ENCODE results near the gene CALY.
A peak's percentile ranks its signal among the peaks of the same experiment; 100 is the strongest.
"Not testable (repeated sequence)": the region's sequence is repeated elsewhere in the genome, so short reads cannot be mapped to it uniquely, and the experiment has no call there.

Gene CALY

DNA sequence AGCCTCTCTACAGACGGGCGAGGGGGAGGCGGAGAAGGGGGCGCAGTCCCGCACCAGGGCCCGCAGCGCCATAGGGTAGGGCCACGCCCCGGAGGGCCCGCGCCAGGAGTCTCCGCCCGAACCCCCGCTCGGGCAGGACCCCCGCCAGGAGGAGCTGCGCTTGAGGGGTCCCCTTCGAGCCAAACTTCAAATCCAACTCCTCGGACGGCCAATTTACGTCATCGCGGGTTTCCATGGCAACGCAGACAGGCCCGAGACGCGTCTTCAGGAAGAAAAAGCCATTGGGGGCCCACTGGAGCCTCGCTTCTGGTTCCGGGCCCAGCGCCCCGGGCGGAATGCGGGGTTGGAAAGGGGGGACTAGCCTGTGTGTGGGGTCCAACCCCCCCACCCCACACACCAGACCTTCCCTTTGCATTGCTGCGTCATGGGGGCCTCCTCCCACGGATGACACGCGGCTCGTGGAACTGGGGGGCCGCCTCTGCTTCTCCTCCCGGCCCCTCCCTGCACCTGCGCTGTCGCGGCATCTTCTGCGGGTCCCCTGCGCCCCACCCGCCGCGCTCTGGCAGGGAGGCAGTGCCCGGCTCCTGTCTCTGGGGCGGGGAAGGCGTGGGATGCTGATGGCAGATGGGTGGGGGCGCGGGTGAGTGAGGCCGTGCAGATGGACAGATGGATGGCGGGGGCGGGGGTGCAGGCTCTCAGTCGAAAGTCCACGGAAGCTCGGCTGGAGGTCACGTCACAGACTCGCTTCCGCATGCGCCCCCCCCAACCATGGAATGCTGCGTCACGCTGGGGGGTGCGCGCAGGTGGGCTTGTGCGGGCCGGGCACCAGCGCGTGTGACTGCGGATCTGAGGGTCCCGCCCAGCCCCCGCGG, 1.2 kb downstream of the CALY start:
- DNase-seq (ENCODE audit: low read depth), result peak; percentile 13
- H3K4me3 ChIP-seq (ENCODE audit: low read depth, low read length), result peak overlapping the region; percentile 45

DNA sequence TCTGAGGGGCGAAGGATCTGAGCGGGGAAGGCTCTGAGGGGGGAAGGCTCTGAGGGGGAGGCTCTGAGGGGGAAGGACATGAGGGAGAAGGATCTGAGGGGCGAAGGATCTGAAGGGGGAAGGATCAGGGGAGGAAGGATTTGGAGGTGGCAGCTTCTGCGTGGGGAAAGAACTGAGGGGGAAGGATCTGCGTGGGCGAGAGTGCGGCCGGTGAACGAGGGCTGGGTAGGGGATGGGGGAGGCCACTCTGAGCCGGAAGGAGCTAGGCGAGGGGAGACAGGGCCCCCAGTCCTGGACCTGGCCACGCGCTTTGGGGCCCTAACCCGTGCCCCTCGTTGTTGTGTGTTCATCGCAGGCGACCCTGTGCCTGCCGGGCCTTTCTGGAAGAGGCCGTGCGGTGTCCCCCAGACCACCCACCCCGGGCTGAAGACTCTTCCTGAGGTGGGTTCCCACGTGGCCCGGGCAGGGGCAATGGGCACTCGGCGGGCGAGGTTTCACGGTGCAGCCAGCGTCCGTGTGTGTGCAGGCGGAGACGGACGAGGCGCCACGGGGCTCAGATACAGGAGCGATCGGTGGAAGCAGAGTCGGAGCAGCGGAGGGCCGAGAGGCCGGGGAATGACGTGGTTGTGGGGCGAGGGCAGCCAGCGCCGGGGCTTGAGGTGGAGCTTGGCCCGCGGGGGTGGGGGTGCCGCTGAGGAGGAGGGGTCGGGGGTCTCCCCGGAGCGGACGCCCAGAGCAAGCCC, 2.0 kb downstream of the CALY start:
- DNase-seq (ENCODE audit: low read depth), result no peak
- peak overlapping the region; percentile 45 for H3K4me3 ChIP-seq (ENCODE audit: low read depth, low read length)

DNA sequence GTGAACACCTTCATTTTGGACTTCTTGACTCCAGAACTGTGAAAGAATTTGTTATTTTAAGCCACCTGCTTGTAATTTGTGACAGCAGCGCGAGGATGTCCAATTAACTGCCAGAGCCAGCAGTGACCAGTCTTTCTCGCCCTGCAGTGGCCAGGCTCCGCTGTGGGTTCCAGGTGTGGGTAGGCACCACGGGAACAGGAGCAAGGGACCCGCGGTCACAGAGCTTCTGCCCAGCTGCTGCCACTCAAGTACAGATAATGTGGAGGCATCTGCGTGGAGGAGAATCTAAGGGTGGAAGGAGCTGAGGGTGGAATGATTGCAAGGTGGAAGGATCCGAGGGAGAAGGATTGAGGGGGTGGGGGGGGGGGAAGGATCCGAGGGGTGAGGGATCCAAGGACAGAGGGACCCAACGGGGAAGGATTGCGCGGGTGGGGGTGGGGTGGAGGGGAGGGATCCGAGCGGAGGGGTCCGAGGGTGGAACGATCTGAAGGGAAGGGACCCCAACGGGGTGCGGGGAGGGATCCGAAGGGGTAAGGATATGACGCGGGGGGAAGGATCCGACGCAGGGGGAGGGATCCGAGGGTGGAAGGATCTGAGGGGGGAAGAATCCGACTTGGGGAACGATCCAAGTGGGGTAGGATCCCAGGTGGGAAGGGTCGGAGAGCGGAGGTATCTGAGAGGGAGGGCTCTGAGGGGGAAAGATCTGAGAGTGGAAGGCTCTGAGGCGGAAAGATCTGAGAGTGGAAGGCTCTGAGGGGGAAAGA, 3.6 kb downstream of the CALY start:
- no peak overlapping the region for H3K4me3 ChIP-seq (ENCODE audit: low read depth, low read length)
- DNase-seq (ENCODE audit: low read depth), result no peak

DNA sequence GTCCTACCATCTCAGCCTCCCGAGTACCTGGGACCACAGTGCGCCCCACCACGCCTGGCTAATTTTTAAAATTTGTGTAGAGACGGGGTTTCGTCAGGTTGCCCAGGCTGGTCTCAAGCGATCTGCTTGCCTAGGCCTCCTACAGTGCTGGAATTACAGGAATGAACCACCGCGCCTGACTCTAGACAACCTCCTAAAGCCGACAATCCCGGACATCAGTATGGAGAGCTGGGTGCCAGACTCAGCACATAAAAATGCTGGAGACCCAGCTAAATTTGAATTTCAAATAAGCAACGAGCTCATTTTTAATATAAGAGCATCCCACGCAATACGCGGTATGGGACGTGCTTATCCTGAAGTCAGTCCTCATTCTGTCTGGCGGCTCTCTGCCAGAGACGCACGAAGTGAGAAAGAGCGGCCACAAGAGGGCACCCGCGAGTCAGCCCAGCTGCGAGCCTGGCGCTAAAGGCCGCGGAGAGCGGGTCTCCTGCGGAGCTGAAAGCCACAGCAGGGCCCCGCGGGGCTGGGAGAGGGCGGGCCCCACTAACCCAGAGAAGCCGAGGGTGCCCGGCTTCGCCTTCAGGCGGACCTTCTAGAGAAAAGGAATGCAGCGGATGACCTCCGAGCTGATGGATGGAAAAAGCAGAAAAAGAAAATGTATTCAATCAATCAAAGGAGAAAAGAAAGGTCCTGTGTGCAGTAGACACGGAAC, 7.0 kb downstream of the CALY start:
- no peak for DNase-seq (ENCODE audit: low read depth)
- peak overlapping the region; percentile 17 for H3K4me3 ChIP-seq (ENCODE audit: low read depth, low read length)

DNA sequence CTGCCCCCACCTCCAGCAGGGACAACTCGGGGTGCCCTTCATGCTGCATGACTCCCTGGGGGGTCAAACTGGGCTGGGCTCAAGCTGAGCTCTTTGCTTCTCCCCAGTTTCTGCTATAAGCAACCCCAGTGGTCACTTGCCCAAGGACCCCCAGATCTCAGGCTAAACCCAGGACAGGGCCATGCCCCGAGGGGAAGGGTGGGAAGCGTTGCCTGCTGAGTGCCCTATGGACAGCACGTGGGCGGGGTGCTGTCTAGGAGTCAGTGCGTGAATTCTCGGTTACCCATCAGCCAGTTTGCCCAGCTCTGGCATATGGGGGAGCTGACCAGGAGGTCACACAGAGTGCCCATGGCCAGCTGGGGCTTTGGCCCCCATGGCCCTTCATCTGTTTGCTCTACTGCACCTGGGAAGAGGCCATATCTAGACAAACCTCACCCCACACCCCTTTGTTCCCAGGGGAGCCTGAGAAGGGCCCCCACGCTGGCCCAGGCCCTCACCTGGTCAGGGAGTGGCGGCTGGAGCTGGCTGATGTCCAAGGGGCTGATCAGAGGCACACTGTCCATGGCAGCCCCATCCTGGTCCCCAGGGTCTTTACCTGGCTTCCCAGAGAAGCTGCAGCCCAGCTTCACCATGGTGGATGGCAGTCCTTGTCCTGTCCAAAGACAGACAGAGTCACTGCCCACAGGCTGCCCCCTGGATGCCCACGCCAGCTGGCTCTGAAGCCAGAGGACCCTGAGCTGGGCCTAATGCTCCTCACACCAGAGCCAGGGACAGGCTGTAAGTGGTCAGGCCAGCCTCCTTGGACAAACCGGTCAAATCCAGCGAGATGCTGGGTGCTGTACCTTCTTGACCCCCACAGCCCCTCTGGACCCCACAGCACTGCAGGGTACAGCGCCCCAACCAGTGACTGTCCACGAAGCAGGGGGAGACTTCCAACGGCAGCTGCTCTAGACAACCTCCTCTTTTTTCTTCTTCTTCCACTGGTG, 8.0 kb downstream of the CALY start:
- no peak for DNase-seq (ENCODE audit: low read depth)
- no peak overlapping the region for H3K4me3 ChIP-seq (ENCODE audit: low read depth, low read length)

DNA sequence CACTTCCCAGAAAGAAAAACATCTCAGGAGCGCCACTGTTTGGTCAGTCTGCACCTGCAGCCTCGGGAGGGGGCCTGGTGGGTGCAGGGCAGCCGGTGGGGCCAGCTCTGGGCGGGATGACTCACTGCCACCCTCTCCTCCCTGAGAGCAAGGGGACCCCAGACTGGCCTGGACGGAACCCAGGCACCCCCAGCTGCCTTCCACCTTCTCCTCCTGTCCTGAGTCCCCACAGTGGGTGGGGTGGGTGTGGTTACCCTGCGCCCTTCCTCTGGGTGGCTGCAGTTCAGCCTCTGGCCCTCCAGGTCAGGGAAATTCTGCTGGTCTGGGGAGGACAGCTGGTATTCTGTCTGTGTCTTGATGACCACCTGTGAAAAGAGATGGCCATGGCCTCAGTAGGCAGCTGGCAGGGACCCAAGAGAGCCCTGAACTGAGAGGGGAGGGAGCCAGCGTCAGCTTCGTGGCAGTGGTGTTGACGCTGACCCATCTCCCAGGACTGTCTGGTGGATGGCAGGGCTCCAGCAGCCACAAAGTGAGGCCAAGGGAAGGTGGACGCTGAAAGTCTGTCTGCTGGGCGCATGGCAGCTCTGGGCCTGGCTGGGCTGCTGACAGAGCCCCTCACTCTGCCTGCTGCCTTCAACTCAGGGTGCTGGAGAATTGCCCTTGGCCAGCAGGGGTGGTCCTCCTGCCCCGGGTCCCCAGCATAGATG, 8.9 kb downstream of the CALY start:
- DNase-seq (ENCODE audit: low read depth), result no peak
- H3K4me3 ChIP-seq (ENCODE audit: low read depth, low read length), result no peak overlapping the region

DNA sequence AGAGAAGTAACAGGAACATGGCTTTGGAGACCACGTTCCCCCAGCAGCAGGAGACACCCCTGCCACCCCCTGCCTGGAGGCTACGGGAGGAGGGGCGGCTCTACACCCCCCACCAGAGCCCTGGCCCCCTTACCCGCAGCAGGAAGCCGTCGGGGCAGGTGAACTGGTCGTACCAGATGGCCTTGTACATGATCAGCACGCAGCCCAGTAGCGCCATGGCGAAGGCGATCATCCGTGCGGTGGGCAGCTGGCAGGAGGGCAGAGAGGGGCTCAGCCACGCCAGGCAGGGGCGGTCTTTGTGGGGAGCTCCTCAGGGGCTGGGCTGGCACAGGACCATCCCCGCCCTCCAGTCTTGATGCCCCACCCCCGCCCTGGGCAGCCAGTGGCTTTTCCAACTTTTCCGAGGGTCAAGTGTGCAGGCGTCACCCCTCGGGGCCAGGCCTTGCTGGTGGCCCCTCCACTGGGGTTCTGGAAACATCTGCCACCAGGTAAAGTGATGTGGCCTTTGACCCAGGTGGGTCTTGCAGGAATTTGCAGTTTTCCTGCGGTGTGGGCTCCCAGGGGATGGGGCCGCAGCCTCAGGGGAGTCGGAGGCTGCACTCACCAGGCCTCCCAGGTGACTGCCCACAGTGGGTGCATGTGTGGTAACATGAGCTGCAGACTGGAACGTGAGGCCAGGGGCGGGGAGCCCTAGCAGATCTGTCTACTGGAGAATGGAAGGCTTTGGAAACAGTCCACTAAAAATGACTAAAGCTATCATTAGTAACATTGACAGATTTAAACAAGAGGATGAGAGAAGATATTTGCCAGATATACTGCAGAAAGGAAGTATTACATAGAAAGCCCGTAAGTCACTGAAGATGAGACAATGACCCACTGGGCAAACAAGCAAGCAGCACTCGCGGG, 9.7 kb downstream of the CALY start:
- no peak overlapping the region for H3K4me3 ChIP-seq (ENCODE audit: low read depth, low read length)
- no peak for DNase-seq (ENCODE audit: low read depth)

DNA sequence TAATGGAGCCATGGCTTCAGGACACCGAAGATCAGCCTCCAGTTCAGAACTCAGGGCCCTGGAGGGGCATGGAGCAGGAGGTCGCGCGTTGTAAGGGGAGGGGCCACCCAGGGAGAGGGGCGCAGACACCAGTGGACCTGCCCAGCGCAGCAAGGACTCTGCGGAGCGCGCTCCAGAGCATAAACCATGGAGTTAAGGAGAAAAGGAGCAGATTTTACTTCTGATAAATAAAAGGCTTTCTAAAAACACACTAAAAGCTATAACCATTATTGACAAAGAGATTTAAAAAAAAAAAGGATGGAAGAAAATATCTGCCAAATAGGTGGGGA, 10.5 kb downstream of the CALY start:
- H3K4me3 ChIP-seq (ENCODE audit: low read depth, low read length), result peak overlapping the region; percentile 35
- no peak for DNase-seq (ENCODE audit: low read depth)

DNA sequence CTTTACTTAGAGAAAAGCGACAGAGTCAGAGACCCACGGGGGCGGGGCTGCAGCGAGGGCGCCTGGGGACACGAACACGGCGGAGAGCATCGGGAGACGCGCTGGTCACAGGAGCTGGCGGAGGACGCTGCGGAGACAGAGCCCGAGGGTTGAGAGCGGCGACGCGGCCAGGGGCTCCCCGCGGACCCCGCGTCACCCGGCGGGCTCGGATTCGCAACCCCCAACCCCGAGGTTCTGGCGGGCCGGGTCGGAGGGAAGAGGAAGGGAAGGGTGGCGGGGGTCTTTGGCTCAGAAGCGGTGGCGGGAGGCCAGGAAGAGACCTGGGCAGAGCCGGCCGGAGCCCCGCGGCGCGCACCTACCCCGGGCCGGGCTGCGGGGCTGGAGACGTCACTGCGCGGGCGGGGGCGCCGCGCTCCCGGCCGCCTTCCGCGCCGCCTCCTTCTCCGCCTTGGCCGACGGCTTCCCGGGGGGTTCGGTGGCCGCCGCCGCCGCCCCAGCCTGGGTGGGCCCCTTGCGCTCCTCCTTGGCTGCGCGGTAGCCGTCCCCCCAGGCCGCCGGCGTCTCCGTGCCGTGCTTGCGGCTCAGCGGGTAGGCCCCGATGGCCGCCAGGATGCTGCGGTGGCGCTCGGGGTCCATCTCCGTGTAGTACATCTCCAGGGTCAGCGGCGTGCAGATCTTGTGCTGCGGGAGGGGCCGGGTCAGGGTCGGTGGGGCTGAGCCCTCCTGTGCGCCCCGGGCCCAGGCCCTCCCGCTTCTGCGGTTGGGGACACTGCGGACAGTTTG, 11.1 kb downstream of the CALY start:
- no peak for DNase-seq (ENCODE audit: low read depth)
- peak overlapping the region; percentile 41 for H3K4me3 ChIP-seq (ENCODE audit: low read depth, low read length)

DNA sequence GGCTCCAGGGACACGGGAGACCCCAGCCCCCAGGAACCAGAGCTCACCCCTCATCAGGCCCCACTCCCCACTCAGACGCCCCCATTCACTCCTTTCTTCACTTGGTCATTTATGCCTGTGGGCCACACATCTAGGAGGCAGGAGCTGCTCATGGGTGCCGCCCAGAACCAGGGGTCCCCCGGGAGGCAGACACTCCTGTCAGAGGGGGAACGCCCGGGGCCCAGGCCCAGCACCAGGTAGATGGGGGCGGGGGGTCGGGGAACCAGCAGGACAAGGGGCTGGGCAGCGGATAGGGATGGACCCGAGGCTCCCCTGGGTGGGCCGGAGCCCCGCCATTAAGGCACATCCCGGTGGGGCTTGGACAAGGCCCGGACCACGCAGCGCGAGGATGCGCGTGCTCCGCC, 11.8 kb downstream of the CALY start:
- no peak for DNase-seq (ENCODE audit: low read depth)
- H3K4me3 ChIP-seq (ENCODE audit: low read depth, low read length), result peak overlapping the region; percentile 41

DNA sequence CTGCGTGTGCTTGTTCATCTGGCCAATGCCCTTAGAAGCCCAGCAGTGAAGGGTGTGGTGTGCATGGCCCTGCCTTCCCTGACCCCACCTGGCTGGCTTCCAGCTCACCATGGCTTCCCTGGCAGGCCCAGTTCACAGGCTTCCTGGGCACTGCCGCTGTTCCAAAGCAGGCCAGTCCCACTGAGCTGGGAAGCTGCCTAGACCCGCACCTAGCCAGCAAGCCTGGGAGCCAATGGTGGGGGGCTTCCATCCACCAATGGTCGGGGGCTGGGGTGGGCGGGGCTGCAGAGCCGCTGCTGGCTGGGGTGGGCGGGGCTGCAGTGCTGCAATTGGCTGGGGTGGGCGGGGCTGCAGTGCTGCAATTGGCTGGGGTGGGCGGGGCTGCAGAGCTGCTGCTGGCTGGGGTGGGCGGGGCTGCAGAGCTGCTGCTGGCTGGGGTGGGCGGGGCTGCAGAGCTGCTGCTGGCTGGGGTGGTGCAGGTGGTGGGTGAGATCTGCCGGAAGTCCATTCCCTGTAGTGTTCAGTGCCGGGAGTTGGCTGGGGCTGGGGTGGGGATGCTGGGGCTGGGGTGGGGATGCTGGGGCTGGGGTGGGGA, 12.4 kb downstream of the CALY start:
- DNase-seq (ENCODE audit: low read depth), result no peak
- H3K4me3 ChIP-seq (ENCODE audit: low read depth, low read length), result peak overlapping the region; percentile 9

DNA sequence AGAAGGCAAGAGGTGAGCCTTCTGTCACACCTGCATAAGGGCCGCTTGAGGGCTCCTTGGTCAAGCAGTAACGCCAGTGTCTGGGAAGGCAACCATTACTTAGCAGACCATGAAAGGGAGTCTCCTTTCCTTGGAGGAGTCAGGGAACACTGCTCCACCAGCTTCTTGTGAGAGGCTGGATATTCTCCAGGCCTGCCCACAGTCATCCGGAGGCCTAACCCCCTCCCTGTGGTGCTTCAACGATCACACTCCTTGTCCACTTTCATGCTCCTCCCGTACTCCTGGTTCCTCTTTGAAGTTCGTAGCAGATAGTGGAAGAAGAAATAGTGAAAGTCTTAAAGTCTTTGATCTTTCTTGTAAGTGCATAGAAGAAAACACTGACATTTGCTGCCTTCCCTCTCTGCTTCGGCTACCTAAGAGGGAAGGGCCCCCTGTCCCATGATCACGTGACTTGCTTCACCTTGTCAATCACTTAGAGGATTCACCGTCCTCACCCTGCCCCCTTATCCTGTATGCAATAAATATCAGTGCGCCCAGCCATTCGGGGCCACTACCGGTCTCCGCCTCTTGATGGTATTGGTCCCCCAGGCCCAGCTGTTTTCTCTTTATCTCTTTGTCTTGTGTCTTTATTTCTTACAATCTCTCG, 14.5 kb downstream of the CALY start:
- not testable (repeated sequence) for DNase-seq (ENCODE audit: low read depth); H3K4me3 ChIP-seq (ENCODE audit: low read depth, low read length)

DNA sequence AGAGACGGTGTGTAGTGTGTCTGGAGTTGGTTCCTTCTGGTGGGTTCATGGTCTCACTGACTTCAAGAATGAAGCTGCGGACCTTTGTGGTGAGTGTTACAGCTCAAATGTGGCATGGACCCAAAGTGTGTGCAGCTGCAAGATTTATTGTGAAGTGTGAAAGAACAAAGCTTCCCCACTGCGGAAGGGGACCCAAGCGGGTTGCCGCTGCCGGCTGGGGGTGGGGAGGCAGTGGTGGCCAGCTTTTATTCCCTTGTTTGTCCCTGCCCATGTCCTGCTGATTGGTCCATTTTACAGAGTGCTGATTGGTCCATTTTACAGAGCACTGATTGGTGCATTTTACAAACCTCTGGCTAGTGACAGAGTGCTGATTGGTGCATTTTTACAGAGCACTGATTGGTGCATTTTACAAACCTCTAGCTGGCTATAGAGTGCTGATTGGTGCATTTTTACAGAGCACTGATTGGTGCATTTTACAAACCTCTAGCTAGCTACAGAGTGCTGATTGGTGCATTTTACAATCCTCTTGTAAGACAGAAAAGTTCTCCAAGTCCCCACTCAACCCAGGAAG, 15.8 kb downstream of the CALY start:
- H3K4me3 ChIP-seq (ENCODE audit: low read depth, low read length); DNase-seq (ENCODE audit: low read depth): not testable (repeated sequence)

DNA sequence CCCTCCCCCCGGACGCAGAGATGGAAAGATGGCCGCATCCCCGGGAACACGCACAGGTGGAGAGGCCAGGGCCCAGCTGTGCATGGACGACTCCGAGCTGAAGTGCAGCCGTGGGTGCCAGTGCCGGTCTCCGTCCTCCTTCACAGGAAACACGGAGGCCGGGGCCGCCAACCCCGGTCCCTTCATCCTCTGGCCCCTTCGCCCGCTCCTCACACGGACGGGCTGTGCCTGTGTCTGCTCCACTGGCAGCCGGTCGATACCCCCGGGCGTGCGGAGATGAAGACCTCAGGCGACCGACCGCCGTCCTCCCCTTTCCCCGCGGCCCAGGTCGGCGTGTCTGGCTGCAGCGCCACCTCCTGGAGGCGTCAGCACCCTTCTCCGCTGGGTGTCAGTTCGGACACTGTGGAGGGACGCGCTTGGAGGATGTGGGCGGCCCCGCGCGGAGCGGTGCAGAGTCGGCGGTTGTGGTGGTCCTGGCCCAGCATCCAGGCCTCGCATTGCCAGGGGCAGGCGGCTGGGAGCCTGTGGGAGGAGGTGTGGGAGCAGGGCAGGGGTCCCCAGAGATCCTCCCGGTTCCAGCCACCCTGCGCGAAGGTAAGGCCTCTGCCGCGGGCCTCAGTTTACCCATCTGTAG, 18.1 kb downstream of the CALY start:
- H3K4me3 ChIP-seq (ENCODE audit: low read depth, low read length), result peak overlapping the region; percentile 47
- no peak for DNase-seq (ENCODE audit: low read depth)

DNA sequence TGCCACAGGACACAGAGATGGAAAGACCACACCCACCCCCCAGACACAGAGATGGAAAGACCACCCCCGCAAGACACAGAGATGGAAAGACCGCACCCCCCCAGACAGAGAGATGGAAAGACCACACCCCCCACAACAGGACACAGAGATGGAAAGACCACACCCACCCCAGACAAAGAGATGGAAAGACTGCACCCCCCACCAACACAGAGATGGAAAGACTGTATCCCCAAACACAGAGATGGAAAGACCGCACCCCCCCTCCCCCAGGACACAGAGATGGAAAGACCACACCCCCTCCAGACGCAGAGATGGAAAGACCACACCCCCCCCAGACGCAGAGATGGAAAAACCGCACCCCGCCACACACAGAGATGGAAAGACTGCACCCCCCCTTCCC, 20.0 kb downstream of the CALY start:
- no peak overlapping the region for H3K4me3 ChIP-seq (ENCODE audit: low read depth, low read length)
- DNase-seq (ENCODE audit: low read depth), result no peak
